ENCODE measurements around the gene IL1F10. TPM values are rescaled to one million over a fixed set of nuclear protein-coding genes. Genes with fewer than 3 reads are reported as not detected.

Gene IL1F10
- polyA plus RNA-seq, 1 donor: not detected

DNA sequence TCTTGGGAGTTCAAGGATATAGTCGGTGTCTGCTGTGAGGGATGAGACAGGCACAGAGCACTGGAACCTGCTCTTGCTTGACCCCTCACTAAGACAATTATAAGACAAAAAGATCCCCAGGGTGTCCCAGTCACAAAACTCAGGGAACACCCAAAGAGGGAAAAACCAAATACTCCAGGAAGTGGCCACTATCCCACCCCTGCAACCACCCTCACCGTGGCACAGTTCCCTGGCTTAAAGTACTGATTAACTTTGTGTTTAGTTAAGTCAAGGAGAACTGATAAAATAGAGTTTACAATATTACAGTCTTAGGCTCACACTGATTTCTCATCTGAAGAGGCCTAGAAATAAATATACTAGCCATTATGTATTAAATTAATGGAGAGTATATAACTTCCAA is 28.6 kb upstream of the IL1F10 start:
- DNase-seq: peak in 1 of 2 donors; percentile 28
- Histone ChIP-seq H3K9me3 (ENCODE audit: control insufficient read depth, low read depth, low read length) (no peaks in the 10 kb centered on the region), H3K4me3 (ENCODE audit: low read length) (no peak overlapping the region), H3K27ac (ENCODE audit: low read length) (no peak overlapping the region), H3K4me1 (ENCODE audit: control insufficient read depth, insufficient read depth, low read length) (peaks cover 3% of the 10 kb centered on the region), H3K27me3 (ENCODE audit: control insufficient read depth, insufficient read depth, low read length) (no peaks in the 10 kb centered on the region), H3K36me3 (ENCODE audit: control insufficient read depth, insufficient read depth, low read length) (no peaks in the 10 kb centered on the region)
- no CpG with 5 or more reads among the region's 2 CpGs for WGBS (ENCODE audit: insufficient coverage, low lambda C conversion rate)

DNA sequence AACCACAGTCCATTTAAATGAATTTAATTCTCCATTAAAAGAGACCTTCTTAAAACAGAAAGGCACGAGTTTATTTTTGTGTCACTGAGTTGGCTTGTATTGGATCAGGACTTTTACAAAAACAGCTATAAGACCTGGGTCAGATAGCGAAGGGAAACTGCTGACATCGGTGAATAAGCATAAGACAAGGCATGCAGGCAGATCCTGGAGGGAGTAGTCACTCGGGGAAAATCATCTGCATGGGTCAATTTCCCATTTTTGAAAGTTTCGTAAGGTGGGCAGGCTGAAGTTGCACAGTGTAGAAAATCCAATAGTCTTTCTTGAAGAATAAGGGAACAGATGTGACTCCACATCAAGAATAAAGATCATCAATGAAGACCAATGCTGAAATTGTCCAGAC is 28.1 kb upstream of the IL1F10 start:
- no peak for DNase-seq
- Histone ChIP-seq H3K9me3 (ENCODE audit: control insufficient read depth, low read depth, low read length) (no peaks in the 10 kb centered on the region), H3K36me3 (ENCODE audit: control insufficient read depth, insufficient read depth, low read length) (no peaks in the 10 kb centered on the region), H3K4me1 (ENCODE audit: control insufficient read depth, insufficient read depth, low read length) (peaks cover 3% of the 10 kb centered on the region), H3K4me3 (ENCODE audit: low read length) (no peak overlapping the region), H3K27me3 (ENCODE audit: control insufficient read depth, insufficient read depth, low read length) (no peaks in the 10 kb centered on the region), H3K27ac (ENCODE audit: low read length) (no peak overlapping the region)
- 63% methylated on average over 1 of the region's 5 CpGs for WGBS (ENCODE audit: insufficient coverage, low lambda C conversion rate)

DNA sequence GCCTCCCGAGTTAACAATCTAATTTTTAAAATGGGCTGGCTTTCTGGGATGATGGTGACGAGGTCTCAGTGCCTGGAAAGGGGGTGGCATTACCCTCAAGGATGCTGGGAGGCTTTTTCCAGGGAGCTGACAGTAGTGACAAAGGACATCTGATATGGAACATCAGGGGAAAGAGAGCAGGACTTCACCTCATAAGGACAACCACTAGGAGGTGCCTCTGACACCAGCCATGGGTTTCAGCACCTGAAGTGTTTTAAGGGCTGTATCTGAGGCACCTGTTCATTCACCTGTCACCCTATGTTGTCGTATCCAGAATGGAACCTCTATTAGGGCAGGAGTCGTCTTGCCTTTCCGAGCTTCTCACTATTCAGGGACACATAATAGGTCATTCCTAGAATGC is 25.9 kb upstream of the IL1F10 start:
- Histone ChIP-seq H3K27ac (ENCODE audit: low read length) (no peak overlapping the region), H3K9me3 (ENCODE audit: control insufficient read depth, low read depth, low read length) (no peaks in the 10 kb centered on the region), H3K27me3 (ENCODE audit: control insufficient read depth, insufficient read depth, low read length) (no peaks in the 10 kb centered on the region), H3K4me3 (ENCODE audit: low read length) (no peak overlapping the region), H3K4me1 (ENCODE audit: control insufficient read depth, insufficient read depth, low read length) (peaks cover 3% of the 10 kb centered on the region), H3K36me3 (ENCODE audit: control insufficient read depth, insufficient read depth, low read length) (no peaks in the 10 kb centered on the region)
- DNase-seq: peak in 1 of 2 donors; percentile 16
- no CpG with 5 or more reads among the region's 5 CpGs for WGBS (ENCODE audit: insufficient coverage, low lambda C conversion rate)

DNA sequence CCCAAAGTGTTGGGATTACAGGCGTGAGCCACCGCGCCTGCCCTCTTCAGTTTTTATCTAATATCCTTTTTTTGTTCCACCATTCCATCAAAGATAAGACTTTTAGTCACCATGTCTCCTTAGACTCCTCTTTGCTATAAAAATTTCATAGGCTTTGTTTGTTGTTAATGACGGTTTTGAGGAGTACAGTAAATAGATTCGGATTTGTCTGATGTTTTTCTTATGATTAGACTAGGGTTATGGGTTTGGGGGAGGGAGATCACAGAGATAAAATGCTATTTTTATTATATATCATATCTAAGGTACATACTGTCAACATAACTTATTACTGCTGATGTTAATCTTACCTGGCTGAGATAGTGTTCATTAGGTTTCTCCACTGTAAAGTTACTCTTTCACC is 21.3 kb upstream of the IL1F10 start:
- Histone ChIP-seq H3K27ac (ENCODE audit: low read length) (no peak overlapping the region), H3K9me3 (ENCODE audit: control insufficient read depth, low read depth, low read length) (peaks cover 5% of the 10 kb centered on the region), H3K36me3 (ENCODE audit: control insufficient read depth, insufficient read depth, low read length) (no peaks in the 10 kb centered on the region), H3K27me3 (ENCODE audit: control insufficient read depth, insufficient read depth, low read length) (no peaks in the 10 kb centered on the region), H3K4me3 (ENCODE audit: low read length) (no peak overlapping the region), H3K4me1 (ENCODE audit: control insufficient read depth, insufficient read depth, low read length) (no peaks in the 10 kb centered on the region)
- no CpG with 5 or more reads among the region's 5 CpGs for WGBS (ENCODE audit: insufficient coverage, low lambda C conversion rate)
- DNase-seq: no peak

DNA sequence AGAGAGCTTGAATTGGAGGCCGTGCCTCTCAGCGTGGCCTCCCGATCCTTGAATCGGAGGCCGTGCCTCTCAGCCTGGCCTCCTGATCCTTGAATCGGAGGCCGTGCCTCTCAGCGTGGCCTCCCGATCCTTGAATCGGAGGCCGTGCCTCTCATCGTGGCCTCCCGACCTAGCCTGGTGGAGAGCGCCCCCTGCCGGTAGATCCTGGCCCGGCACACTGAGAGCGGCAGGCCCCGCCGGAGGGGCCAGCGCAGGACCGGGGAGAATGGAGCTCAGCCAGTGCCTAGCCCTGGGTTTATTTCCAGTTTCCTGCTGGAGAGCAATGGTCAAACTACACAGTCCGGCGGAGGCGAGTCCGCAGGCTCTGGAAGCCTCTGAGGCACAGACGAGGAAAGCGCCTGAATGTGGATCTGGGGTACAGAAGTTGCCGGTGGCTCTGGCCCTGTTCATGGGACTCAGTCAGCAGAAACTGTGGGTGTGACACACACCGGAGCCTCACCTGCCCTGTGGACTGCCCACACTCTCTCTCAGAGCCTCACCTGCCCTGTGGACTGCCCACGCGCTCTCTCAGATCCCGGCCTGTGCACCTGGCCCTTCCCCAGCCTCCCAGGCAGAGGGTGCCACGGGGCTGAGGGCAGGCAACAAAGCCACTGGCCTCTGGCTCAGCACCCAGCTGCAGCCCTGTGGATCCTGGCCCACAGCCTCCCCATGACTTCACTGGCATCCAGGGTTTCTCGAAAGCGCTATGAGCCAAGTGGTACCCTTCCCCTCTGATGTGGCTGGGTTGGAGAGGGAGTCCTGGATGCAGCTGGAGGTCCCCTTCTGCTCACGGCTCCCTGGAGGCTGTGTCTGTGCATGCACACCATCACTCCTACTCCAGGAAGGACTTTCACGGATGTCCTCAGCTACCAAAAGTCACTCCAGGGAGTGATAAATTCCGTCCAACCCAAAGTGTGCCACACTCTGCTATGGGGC is 16.6 kb upstream of the IL1F10 start:
- Histone ChIP-seq H3K4me3 (ENCODE audit: low read length) (no peak overlapping the region), H3K27ac (ENCODE audit: low read length) (no peak overlapping the region), H3K9me3 (ENCODE audit: control insufficient read depth, low read depth, low read length) (peaks cover 8% of the 10 kb centered on the region), H3K27me3 (ENCODE audit: control insufficient read depth, insufficient read depth, low read length) (no peaks in the 10 kb centered on the region), H3K36me3 (ENCODE audit: control insufficient read depth, insufficient read depth, low read length) (no peaks in the 10 kb centered on the region), H3K4me1 (ENCODE audit: control insufficient read depth, insufficient read depth, low read length) (peaks cover 11% of the 10 kb centered on the region)
- peak in 1 of 2 donors; percentile 9 for DNase-seq
- no CpG with 5 or more reads among the region's 38 CpGs for WGBS (ENCODE audit: insufficient coverage, low lambda C conversion rate)

DNA sequence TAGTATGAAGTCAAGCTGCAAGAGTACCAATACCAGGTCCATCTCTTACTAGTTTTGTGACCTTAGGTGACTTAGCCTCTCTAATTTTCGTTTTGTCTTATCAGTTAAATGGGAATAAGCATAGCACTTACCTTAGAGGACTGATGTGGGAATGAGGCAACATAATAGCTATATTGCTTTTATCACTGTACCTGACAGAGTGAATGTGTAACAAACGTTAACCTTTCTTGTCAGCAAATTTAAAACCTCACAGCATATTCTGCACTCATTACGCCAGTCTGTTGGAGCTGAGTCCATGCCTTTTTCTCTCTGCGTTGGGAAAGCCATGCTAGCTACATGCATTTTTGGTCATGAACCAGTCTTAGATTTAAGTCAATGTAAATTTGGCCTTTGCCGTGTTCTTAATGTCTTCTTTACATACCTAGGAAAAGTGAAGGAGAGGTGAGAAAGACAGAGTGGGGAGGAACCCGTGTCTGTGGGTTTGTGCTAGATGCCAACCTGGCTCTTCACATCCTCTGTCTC is 15.3 kb upstream of the IL1F10 start, which contains the start of gene IL36B:
Gene IL36B (minus strand): TSS at position 472 of the 522 bp plus-strand sequence.
- peak; percentile 62 to 75 for DNase-seq
- Histone ChIP-seq H3K4me1 (ENCODE audit: control insufficient read depth, insufficient read depth, low read length) (peaks cover 12% of the 10 kb centered on the region), H3K9me3 (ENCODE audit: control insufficient read depth, low read depth, low read length) (peaks cover 8% of the 10 kb centered on the region), H3K27ac (ENCODE audit: low read length) (peak within 1 kb of the TSS; percentile 86), H3K4me3 (ENCODE audit: low read length) (no peak within 1 kb of the TSS), H3K27me3 (ENCODE audit: control insufficient read depth, insufficient read depth, low read length) (no peaks in the 10 kb centered on the region), H3K36me3 (ENCODE audit: control insufficient read depth, insufficient read depth, low read length) (no peaks in the 10 kb centered on the region)
- no CpG with 5 or more reads among the region's 6 CpGs for WGBS (ENCODE audit: insufficient coverage, low lambda C conversion rate)

DNA sequence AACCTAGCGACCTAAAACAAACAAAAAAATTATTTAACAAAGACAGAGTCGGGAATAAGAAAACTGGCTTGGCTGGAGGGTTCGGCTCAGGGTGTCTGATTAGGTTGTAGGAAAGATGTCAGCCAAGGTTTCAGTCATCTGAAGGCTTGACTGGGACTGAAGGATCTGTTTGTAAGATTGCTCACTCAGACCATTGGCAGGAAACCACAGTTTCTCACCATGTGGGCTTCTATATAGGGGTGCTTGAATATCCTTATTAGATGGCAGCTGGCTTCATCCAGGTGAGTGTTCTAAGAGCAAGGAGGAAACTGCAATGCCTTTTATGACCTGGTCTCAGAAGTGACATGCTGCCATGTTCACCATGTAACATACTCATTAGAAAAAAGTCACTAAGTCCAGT is 14.1 kb upstream of the IL1F10 start:
- H3K36me3 ChIP-seq (ENCODE audit: control insufficient read depth, insufficient read depth, low read length): no peaks in the 10 kb centered on the region

DNA sequence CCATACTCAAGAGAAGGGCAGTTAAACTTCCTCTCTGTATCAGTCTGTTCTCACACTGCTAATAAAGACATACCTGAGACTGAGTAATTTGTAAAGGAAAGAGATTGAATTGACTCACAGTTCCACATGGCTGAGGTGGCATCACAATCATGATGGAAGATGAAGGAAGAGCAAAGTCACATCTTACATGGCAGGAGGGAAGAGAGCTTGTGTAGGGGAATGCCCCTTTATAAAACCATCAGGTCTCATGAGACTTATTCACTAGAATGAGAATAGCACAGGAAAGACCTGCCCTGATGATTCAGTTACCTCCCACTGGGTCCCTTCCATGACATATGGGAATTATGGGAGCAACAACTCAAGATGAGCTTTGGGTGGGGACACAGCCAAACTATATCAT is 13.7 kb upstream of the IL1F10 start:
- Histone ChIP-seq H3K4me3 (ENCODE audit: low read length) (no peak overlapping the region), H3K27ac (ENCODE audit: low read length) (peak overlapping the region; percentile 86), H3K9me3 (ENCODE audit: control insufficient read depth, low read depth, low read length) (peaks cover 8% of the 10 kb centered on the region), H3K4me1 (ENCODE audit: control insufficient read depth, insufficient read depth, low read length) (peaks cover 14% of the 10 kb centered on the region), H3K27me3 (ENCODE audit: control insufficient read depth, insufficient read depth, low read length) (no peaks in the 10 kb centered on the region), H3K36me3 (ENCODE audit: control insufficient read depth, insufficient read depth, low read length) (no peaks in the 10 kb centered on the region)
- no peak for DNase-seq

More for the DNA sequence above, 14.1 kb upstream of the IL1F10 start:
- Histone ChIP-seq H3K4me3 (ENCODE audit: low read length) (no peak overlapping the region), H3K4me1 (ENCODE audit: control insufficient read depth, insufficient read depth, low read length) (peaks cover 14% of the 10 kb centered on the region), H3K9me3 (ENCODE audit: control insufficient read depth, low read depth, low read length) (peaks cover 8% of the 10 kb centered on the region), H3K27ac (ENCODE audit: low read length) (peak overlapping the region; percentile 86), H3K27me3 (ENCODE audit: control insufficient read depth, insufficient read depth, low read length) (no peaks in the 10 kb centered on the region)
- 80% methylated on average over 1 of the region's 3 CpGs for WGBS (ENCODE audit: insufficient coverage, low lambda C conversion rate)
- DNase-seq: peak in 1 of 2 donors; percentile 4

DNA sequence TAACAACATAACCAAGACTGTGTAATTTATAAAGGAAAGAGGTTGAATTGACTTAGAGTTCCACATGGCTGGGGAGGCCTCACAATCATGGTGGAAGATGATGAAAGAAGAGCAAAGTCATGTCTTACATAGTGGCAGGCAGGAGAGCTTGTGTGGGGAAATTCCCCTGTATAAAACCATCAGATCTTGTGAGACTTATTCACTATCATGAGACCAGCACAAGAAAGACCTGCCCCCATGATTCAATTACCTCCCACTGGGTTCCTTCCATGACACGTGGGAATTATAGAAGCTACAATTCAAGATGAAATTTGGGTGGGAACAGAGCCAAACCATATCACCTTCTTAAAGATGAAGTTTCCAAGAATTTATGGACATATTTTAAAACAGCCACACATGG is 11.2 kb upstream of the IL1F10 start:
- peaks cover 14% of the 10 kb centered on the region for H3K4me1 ChIP-seq (ENCODE audit: control insufficient read depth, insufficient read depth, low read length)
- H3K27ac ChIP-seq (ENCODE audit: low read length): peak overlapping the region; percentile 69
- no CpG with 5 or more reads among the region's 1 CpG for WGBS (ENCODE audit: insufficient coverage, low lambda C conversion rate)
- peaks cover 3% of the 10 kb centered on the region for H3K9me3 ChIP-seq (ENCODE audit: control insufficient read depth, low read depth, low read length)
- DNase-seq: peak; percentile 61 to 66
- no peaks in the 10 kb centered on the region for H3K36me3 ChIP-seq (ENCODE audit: control insufficient read depth, insufficient read depth, low read length)
- no peaks in the 10 kb centered on the region for H3K27me3 ChIP-seq (ENCODE audit: control insufficient read depth, insufficient read depth, low read length)
- H3K4me3 ChIP-seq (ENCODE audit: low read length): no peak overlapping the region

DNA sequence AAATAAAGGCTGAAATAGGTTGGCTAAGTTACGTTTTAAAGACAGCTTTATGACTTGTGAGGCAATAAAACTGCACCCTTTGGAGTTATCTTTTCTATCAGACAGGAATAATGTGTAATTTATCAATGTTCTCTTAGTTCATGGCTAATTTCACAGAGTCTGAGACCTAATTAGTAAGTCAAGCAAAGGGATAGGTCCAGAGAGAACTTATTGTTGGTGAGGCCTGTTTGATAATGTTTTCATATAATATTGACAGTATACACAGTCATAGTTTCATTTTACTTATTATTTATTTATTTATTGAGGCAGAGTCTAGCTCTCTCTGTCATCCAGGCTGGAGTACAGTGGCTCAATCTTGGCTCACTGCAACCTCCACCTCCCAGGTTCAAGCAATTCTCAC is 10.7 kb upstream of the IL1F10 start:
- no peaks in the 10 kb centered on the region for H3K27me3 ChIP-seq (ENCODE audit: control insufficient read depth, insufficient read depth, low read length)
- H3K4me1 ChIP-seq (ENCODE audit: control insufficient read depth, insufficient read depth, low read length): peaks cover 14% of the 10 kb centered on the region
- no peaks in the 10 kb centered on the region for H3K36me3 ChIP-seq (ENCODE audit: control insufficient read depth, insufficient read depth, low read length)
- DNase-seq: peak; percentile 23 to 67
- no peak overlapping the region for H3K4me3 ChIP-seq (ENCODE audit: low read length)
- peak overlapping the region; percentile 69 for H3K27ac ChIP-seq (ENCODE audit: low read length)
- H3K9me3 ChIP-seq (ENCODE audit: control insufficient read depth, low read depth, low read length): peaks cover 3% of the 10 kb centered on the region
- no CpG with 5 or more reads among the region's 1 CpG for WGBS (ENCODE audit: insufficient coverage, low lambda C conversion rate)
